SIG-M5 treated with dmso at 0.1 percent for 504 hours (cell line): ENCODE results near the gene ACP4.
"Not testable (repeated sequence)": the region's sequence is repeated elsewhere in the genome, so short reads cannot be mapped to it uniquely, and the experiment has no call there.

Experiments used
- DNase-seq: peaks from one replicate; lab custom pipeline; 2025; ENCODE audit not compliant: unreplicated experiment; lab: John Stamatoyannopoulos, UW

Gene ACP4

GRCh38 chr19:50773454-50773853 is 16.8 kb upstream of the ACP4 start:
- DNase-seq = not testable (repeated sequence)

GRCh38 chr19:50776131-50776530 is 14.1 kb upstream of the ACP4 start:
- no peak for DNase-seq

GRCh38 chr19:50777261-50777660 is 13.0 kb upstream of the ACP4 start:
- no peak for DNase-seq

- DNase-seq = no peak
Observed at GRCh38 chr19:50777830-50778303, 12.3 kb upstream of the ACP4 start.

- DNase-seq = no peak
Observed at GRCh38 chr19:50778906-50779430, 11.2 kb upstream of the ACP4 start.

- DNase-seq = no peak
Observed at GRCh38 chr19:50779504-50780457, 10.4 kb upstream of the ACP4 start.

GRCh38 chr19:50780753-50781435 is 9.3 kb upstream of the ACP4 start:
- no peak for DNase-seq

- DNase-seq = not testable (repeated sequence)
Observed at GRCh38 chr19:50783848-50784152, 6.4 kb upstream of the ACP4 start.

GRCh38 chr19:50784710-50785109 is 5.5 kb upstream of the ACP4 start:
- no peak for DNase-seq

- DNase-seq = no peak
Observed at GRCh38 chr19:50785329-50785728, 4.9 kb upstream of the ACP4 start.

- DNase-seq = no peak
Observed at GRCh38 chr19:50790922-50791467, 780 bp downstream of the ACP4 start.

GRCh38 chr19:50791594-50792271 is 1.5 kb downstream of the ACP4 start:
- DNase-seq = no peak

GRCh38 chr19:50792272-50793250 is 2.3 kb downstream of the ACP4 start:
- DNase-seq = no peak

GRCh38 chr19:50793558-50794065 is 3.4 kb downstream of the ACP4 start:
- no peak for DNase-seq

- DNase-seq = peak; percentile 52
Observed at GRCh38 chr19:50794074-50794875, 4.1 kb downstream of the ACP4 start.

GRCh38 chr19:50794876-50795663 is 4.9 kb downstream of the ACP4 start:
- peak; percentile 52 for DNase-seq

- DNase-seq = no peak
Observed at GRCh38 chr19:50795664-50796073, 5.5 kb downstream of the ACP4 start.

GRCh38 chr19:50796128-50796633 is 6.0 kb downstream of the ACP4 start:
- peak; percentile 20 for DNase-seq
